ENCODE measurements around the gene CYSRT1. TPM values are rescaled to one million over a fixed set of nuclear protein-coding genes. Genes with fewer than 3 reads are reported as not detected.

The CYSRT1 gene
- total and polyA plus RNA-seq, 2 donors (not counting 3 experiments of a cell fraction or from before 2014, with no cell fraction given): 0.44 to 1.1 TPM

- FAIRE-seq (peak; percentile 85), DNase-seq (ENCODE audit: low read depth, low spot score) (peak; percentile 51)
- no peaks in the 10 kb centered on the region for H4K20me1 ChIP-seq (replicated peaks; ENCODE audit: control insufficient read depth, extremely low read depth, insufficient read depth, low read length)
- no peaks in the 10 kb centered on the region for H3K9me3 ChIP-seq (replicated peaks; ENCODE audit: control insufficient read depth, insufficient read depth, low read length)
- no peak overlapping the region for H3K4me2 ChIP-seq (ENCODE audit: insufficient read depth, low read length)
- TSS peak; percentile 37 for BruUV-seq (replicated peaks)
- POLR2A ChIA-PET: interaction anchor here (0.8 to 1.4 kb wide), 2 partner anchors 26 to 28 kb away, joined by 5 to 7 read pairs; partner anchors contain the start of gene TUBB4B
- H3K36me3 ChIP-seq (ENCODE audit: control insufficient read depth in 2 of 2, extremely low read depth in 1 of 2, insufficient read depth in 2 of 2, low read length in 2 of 2): peaks cover 0 to 40% of the 10 kb centered on the region in 2 experiments
- no peak overlapping the region for H3K9ac ChIP-seq (replicated peaks; ENCODE audit: extremely low read depth, insufficient read depth, low read length)
- CTCF ChIA-PET: interaction anchor here (0.9 to 1.3 kb wide), 3 partner anchors 14 to 32 kb away, joined by 3 to 9 read pairs (median 3); partner anchors contain the start of gene NELFB
- H3K4me1 ChIP-seq (ENCODE audit: control insufficient read depth, extremely low read depth, insufficient read depth, low read length): peaks cover 22% of the 10 kb centered on the region
- no peak overlapping the region for H3K4me3 ChIP-seq (replicated peaks in 1 of 3; ENCODE audit: insufficient read depth in 1 of 3, low read depth in 1 of 3, low read length in 3 of 3)
- H3K27me3 ChIP-seq (ENCODE audit: control insufficient read depth in 2 of 2, insufficient read depth in 2 of 2, low read length in 2 of 2): no peaks in the 10 kb centered on the region
- no peaks in the 10 kb centered on the region for H3K9me1 ChIP-seq (replicated peaks; ENCODE audit: control insufficient read depth, extremely low read depth, insufficient read depth, low read length)
- H2AFZ ChIP-seq (ENCODE audit: low read depth, low read length): no peak overlapping the region
- H3K79me2 ChIP-seq (ENCODE audit: control insufficient read depth, insufficient read depth, low read length): no peaks in the 10 kb centered on the region
- TF ChIP-seq MYC (IDR thresholded peaks at IDR 0.05; ENCODE audit: low read depth, low read length) (no peak), CTCF (IDR thresholded peaks at IDR 0.05; ENCODE audit: extremely low read depth in 1 of 2, insufficient read depth in 1 of 2, low read depth in 1 of 2, low read length in 2 of 2) (no peak), POLR2AphosphoS5 (IDR thresholded peaks at IDR 0.05; ENCODE audit: insufficient read depth, low read depth, low read length) (peak; percentile 57)
- peak overlapping the region; percentile 47 for H3K27ac ChIP-seq (ENCODE audit: insufficient read depth, low read depth, low read length)
- dilution Hi-C loops (cut with MboI; ENCODE audit: extremely low pct_ligation_motif_present, low sequenced_read_pairs): no loop called here
- intact Hi-C loops (cut with micrococcal nuclease): loop anchor here (1.0 to 2.0 kb wide), 3 partner anchors 9 to 68 kb away; partner anchors contain the start of genes NELFB, TOR4A and TPRN
These were observed 43.7 kb downstream of the CYSRT1 start for GRCh38 chr9:137268538-137269201.
